ENCODE measurements around the gene EXOSC1.

EXOSC1 gene

DNA sequence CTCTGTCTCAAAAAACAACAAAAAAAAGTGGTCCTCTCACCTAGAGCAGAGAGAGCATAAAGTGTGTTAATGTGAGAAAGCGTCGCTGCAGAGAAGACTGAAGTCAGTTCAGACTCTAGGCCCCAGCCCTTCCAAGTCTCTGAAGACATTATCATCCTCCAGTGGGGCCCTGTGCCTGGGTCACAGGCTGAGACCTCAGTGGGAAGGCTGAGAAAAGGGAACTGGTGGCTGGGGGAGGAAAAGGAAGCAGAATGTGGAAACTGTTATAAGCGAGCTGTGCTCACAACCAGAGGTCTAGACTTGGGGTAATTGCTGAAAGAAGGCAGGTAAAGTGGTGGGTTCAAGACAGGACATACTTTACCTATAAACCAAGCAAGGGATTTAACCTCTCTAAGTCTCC lies 39.7 kb downstream of the EXOSC1 start:
- Histone ChIP-seq H3K4me3 (ENCODE audit: low read length) (no peak overlapping the region), H3K9ac (ENCODE audit: low read depth, low read length) (no peak overlapping the region), H3K9me3 (ENCODE audit: insufficient read depth, low read depth, low read length) (no peaks in the 10 kb centered on the region), H3K27ac (ENCODE audit: low read length) (no peak overlapping the region), H3K4me1 (ENCODE audit: insufficient read depth, low read length) (no peaks in the 10 kb centered on the region), H3K27me3 (ENCODE audit: insufficient read depth, low read length) (no peaks in the 10 kb centered on the region), H3K36me3 (ENCODE audit: insufficient read depth, low read depth, low read length) (no peaks in the 10 kb centered on the region)

DNA sequence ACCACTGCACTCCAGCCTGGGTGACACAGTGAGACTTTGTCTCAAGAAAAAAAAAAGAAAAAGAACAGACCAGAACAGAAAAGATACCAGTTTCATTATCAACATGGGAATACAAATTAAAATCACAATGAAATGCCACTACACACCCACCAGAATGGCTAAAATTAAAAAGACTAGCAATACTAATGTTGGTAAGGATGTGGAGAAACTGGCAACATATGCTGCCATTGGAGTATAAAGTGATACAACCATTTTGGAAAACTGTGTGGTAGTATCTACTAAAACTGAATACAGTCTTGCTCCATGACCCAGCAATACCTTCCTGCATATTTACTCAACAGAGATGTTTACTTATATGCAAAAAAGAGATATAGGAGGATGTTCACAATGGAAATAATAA lies 41.8 kb downstream of the EXOSC1 start:
- H3K27ac ChIP-seq (ENCODE audit: low read length) = no peak overlapping the region
- no peaks in the 10 kb centered on the region for H3K27me3 ChIP-seq (ENCODE audit: insufficient read depth, low read length)
- no peaks in the 10 kb centered on the region for H3K9me3 ChIP-seq (ENCODE audit: insufficient read depth, low read depth, low read length)
- no peak overlapping the region for H3K4me3 ChIP-seq (ENCODE audit: low read length)
- peaks cover 4% of the 10 kb centered on the region; the same call in 1 of the 2 replicates for H3K4me1 ChIP-seq (ENCODE audit: insufficient read depth, low read length)
- H3K9ac ChIP-seq (ENCODE audit: low read depth, low read length) = no peak overlapping the region
- H3K36me3 ChIP-seq (ENCODE audit: insufficient read depth, low read depth, low read length) = no peaks in the 10 kb centered on the region

DNA sequence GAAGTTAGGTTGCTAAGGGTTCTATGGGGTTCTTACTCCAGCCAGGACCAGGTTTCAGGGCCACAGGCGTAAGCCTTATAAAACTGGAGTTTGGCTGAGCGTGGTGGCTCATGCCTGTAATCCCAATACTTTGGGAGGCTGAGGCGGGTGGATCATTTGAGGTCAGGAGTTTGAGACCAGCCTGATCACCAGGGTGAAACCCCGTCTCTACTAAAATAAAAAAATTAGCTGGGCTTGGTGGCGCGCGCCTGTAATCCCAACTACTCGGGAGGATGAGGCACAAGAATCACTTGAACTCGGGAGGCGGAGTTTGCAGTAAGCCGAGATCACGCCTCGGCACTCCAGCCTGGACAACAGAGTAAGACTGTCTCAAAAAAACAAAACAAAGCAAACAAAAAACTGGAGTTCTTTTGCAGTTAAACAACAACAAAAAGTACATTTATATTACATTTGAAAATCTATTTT lies 44.3 kb downstream of the EXOSC1 start:
- Histone ChIP-seq H3K27ac (ENCODE audit: low read length) (no peak overlapping the region), H3K4me1 (ENCODE audit: insufficient read depth, low read length) (peaks cover 4% of the 10 kb centered on the region; the same call in 1 of the 2 replicates), H3K9ac (ENCODE audit: low read depth, low read length) (no peak overlapping the region), H3K9me3 (ENCODE audit: insufficient read depth, low read depth, low read length) (no peaks in the 10 kb centered on the region), H3K4me3 (ENCODE audit: low read length) (peak overlapping the region; percentile 74; the same call in 1 of the 2 replicates), H3K36me3 (ENCODE audit: insufficient read depth, low read depth, low read length) (peaks cover 18% of the 10 kb centered on the region), H3K27me3 (ENCODE audit: insufficient read depth, low read length) (no peaks in the 10 kb centered on the region)

DNA sequence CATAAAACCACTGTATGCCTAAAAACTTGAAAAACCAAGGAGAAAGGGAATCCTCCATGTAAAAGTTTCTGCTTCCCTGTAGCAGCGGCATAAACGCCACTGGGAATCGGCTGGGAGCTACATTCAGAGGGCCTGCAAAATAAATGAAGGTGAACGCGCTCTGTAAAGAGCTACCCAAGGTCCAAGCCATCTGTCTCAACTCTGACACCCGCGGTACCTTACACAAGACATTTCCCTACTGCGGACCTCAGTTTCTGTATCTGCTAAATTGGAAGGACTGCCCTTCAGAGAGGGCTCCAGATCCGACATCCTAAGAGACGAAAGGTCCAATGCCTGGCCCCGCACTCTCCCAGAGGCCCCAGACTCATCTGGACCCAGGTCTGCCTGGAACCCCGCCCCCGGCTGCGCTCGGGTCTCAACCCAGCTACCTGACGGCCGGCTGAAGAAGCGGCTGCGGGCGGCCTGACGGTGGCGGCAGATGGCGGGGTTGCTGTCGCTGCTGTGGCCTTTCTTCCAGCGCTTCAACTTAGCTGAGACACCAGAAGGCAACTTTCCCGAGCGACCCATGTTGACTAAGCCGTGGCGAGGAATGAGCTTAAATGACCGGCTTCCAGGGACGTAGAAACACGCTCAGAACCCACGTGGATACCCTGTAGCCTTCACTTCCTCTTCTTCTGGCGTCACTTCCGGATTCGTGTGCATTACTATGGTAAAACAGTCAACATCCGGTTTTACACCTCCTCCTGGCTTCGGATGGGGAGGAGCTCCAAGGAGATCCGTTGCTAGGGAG lies 44.9 kb downstream of the EXOSC1 start, which contains the start of gene RRP12:
Gene RRP12, minus strand, starts transcription at position 676 of the 790 bp plus-strand sequence. Its CDS starts 109 bp downstream, at position 567.
- no peaks in the 10 kb centered on the region for H3K27me3 ChIP-seq (ENCODE audit: insufficient read depth, low read length)
- H3K4me1 ChIP-seq (ENCODE audit: insufficient read depth, low read length) = peaks cover 4% of the 10 kb centered on the region; the same call in 1 of the 2 replicates
- peaks cover 24% of the 10 kb centered on the region for H3K36me3 ChIP-seq (ENCODE audit: insufficient read depth, low read depth, low read length)
- no peak within 1 kb of the TSS for H3K27ac ChIP-seq (ENCODE audit: low read length)
- peak within 1 kb of the TSS; percentile 68; the same call in 1 of the 2 replicates for H3K9ac ChIP-seq (ENCODE audit: low read depth, low read length)
- peak within 1 kb of the TSS; percentile 74 for H3K4me3 ChIP-seq (ENCODE audit: low read length)
- H3K9me3 ChIP-seq (ENCODE audit: insufficient read depth, low read depth, low read length) = no peaks in the 10 kb centered on the region

DNA sequence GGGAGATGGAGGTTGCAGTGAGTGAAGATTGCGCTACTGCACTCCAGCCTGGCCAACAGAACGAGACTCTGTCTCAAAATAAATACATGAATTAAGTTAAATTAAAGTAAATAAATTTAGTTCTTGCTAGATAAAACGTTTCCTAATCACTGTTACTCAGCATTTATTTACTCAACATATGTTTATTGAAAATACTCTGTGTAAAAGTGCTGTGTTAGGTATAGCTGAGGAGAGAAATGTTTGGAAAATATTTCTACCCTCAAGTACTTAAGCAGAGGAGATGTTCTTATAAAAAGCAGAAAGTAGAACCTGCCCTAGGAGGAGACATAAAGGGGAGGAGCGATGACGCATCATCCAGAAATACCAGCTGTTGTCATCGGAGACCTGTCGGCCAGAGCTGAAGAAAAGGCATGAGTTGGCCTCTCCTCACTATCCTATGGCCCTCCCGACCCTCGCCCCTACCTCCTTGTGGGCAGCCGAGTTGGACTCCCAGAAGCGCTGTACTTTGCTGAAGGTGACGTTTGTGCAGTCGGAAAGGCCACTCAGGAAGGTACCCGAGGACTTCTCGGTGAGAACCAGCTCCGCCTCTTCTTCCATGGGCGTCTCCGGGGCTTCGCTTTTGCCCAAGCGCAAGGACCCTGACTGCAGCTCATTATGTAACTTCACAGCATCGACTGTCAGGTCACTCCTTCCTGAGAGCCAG lies 45.8 kb downstream of the EXOSC1 start:
- H3K27me3 ChIP-seq (ENCODE audit: insufficient read depth, low read length) = no peaks in the 10 kb centered on the region
- H3K9ac ChIP-seq (ENCODE audit: low read depth, low read length) = peak overlapping the region; percentile 68; the same call in 1 of the 2 replicates
- peak overlapping the region; percentile 74 for H3K4me3 ChIP-seq (ENCODE audit: low read length)
- H3K27ac ChIP-seq (ENCODE audit: low read length) = no peak overlapping the region
- peaks cover 4% of the 10 kb centered on the region; the same call in 1 of the 2 replicates for H3K4me1 ChIP-seq (ENCODE audit: insufficient read depth, low read length)
- H3K9me3 ChIP-seq (ENCODE audit: insufficient read depth, low read depth, low read length) = no peaks in the 10 kb centered on the region
- peaks cover 30% of the 10 kb centered on the region for H3K36me3 ChIP-seq (ENCODE audit: insufficient read depth, low read depth, low read length)

DNA sequence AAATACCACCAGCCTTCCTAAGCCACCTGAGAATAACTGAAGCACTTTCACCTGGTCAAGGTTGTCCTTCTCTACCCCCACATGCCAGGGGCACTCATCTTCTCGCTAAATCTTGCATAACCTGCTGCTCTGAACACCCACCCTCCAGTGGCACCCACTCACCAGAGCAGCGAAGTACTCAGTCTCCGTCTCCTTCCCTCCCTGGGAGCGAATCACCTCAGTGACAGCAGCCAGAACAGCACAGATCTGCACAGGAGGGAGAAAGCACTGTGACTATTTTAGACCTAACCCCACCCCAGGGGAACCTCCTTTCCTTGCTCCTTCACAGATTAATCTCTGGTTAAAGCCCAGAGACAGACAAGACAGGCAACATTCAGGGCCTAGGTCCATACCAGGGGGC lies 49.8 kb downstream of the EXOSC1 start:
- Histone ChIP-seq H3K9me3 (ENCODE audit: insufficient read depth, low read depth, low read length) (no peaks in the 10 kb centered on the region), H3K4me3 (ENCODE audit: low read length) (no peak overlapping the region), H3K9ac (ENCODE audit: low read depth, low read length) (no peak overlapping the region), H3K27ac (ENCODE audit: low read length) (no peak overlapping the region), H3K4me1 (ENCODE audit: insufficient read depth, low read length) (peaks cover 4% of the 10 kb centered on the region; the same call in 1 of the 2 replicates), H3K36me3 (ENCODE audit: insufficient read depth, low read depth, low read length) (peaks cover 55% of the 10 kb centered on the region), H3K27me3 (ENCODE audit: insufficient read depth, low read length) (no peaks in the 10 kb centered on the region)

DNA sequence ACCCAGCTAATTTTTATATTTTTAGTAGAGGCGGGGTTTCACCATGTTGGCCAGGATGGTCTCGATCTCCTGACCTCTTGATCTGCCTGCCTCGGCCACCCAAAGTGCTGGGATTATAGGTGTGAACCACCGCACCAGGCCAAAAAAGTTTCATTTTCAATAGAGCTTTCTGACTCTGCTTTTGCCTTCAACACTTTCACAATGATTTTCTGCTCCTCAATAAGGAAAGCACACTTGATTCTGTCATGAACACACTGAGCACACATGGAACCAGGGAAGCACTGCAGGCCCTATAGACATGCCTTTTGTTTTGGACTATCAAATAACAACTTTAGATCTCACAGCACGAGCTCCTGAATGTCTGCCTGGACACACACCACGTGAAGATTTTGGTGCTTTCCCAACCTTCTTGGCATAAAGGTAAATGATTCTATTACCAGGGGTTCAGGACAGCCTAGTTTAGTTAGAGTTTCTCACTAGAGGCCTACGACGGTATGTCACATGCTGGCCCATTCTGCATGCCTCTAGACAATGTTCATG lies 52.7 kb downstream of the EXOSC1 start:
- Histone ChIP-seq H3K4me1 (ENCODE audit: insufficient read depth, low read length) (no peaks in the 10 kb centered on the region), H3K9ac (ENCODE audit: low read depth, low read length) (no peak overlapping the region), H3K36me3 (ENCODE audit: insufficient read depth, low read depth, low read length) (peaks cover 78% of the 10 kb centered on the region), H3K27ac (ENCODE audit: low read length) (no peak overlapping the region), H3K9me3 (ENCODE audit: insufficient read depth, low read depth, low read length) (no peaks in the 10 kb centered on the region), H3K4me3 (ENCODE audit: low read length) (no peak overlapping the region), H3K27me3 (ENCODE audit: insufficient read depth, low read length) (no peaks in the 10 kb centered on the region)

DNA sequence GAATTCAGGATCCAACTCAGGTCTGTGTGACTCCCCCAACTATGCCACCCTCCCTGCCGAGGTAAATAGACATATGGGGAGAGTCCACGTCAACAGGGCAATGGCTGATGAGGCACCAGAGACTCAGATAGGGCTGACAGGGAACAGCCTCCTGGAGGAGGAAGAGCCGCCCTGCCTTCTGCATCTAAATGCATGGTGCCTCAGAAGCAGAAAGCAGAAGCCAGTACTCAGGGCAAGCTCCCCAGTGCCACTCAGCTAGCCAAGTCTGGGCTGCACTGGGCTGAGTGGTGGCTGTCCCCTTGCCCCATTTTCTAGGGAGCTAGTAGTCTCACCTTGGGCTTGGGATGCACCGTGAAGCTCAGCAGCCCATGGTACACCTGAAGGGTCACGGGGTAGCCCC lies 55.7 kb downstream of the EXOSC1 start:
- no peaks in the 10 kb centered on the region for H3K4me1 ChIP-seq (ENCODE audit: insufficient read depth, low read length)
- no peak overlapping the region for H3K4me3 ChIP-seq (ENCODE audit: low read length)
- no peaks in the 10 kb centered on the region for H3K9me3 ChIP-seq (ENCODE audit: insufficient read depth, low read depth, low read length)
- no peaks in the 10 kb centered on the region for H3K27me3 ChIP-seq (ENCODE audit: insufficient read depth, low read length)
- no peak overlapping the region for H3K27ac ChIP-seq (ENCODE audit: low read length)
- H3K36me3 ChIP-seq (ENCODE audit: insufficient read depth, low read depth, low read length) = peaks cover 83% of the 10 kb centered on the region
- no peak overlapping the region for H3K9ac ChIP-seq (ENCODE audit: low read depth, low read length)

DNA sequence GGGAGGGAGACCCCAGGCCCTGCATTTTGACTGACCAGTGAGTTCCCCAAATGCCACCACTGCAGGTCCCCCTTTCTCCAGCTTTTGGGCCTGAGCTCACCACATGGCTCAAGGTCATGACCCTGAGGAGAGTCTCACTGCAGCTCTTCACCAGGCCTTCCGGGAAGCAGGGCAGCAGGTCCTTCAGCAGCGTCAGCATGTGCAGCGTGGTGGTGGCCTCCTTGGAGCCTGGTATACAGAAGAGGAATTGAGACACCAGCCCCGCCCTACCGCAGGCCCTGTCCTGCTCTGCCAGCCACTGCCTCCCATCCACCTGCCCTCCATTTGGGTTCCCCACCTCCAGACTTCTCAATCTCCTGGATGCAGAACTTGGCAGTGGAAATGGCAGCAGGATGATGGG lies 57.7 kb downstream of the EXOSC1 start:
- Histone ChIP-seq H3K4me1 (ENCODE audit: insufficient read depth, low read length) (no peaks in the 10 kb centered on the region), H3K27ac (ENCODE audit: low read length) (no peak overlapping the region), H3K36me3 (ENCODE audit: insufficient read depth, low read depth, low read length) (peaks cover 87% of the 10 kb centered on the region), H3K9ac (ENCODE audit: low read depth, low read length) (no peak overlapping the region), H3K9me3 (ENCODE audit: insufficient read depth, low read depth, low read length) (no peaks in the 10 kb centered on the region), H3K4me3 (ENCODE audit: low read length) (no peak overlapping the region), H3K27me3 (ENCODE audit: insufficient read depth, low read length) (no peaks in the 10 kb centered on the region)

Data from iPS-20b (cell line).